Cardiac septum (tissue), 1 donor: Measurements from ENCODE around the gene ABLIM2. TPM values are rescaled to one million over a fixed set of nuclear protein-coding genes. Genes with fewer than 3 reads are reported as not detected.
A peak's percentile ranks its signal among the peaks of the same experiment; 100 is the strongest.

Experiments
- DNase-seq: peaks from one replicate; pipeline ENCODE4 v3.0.0-alpha.2; 2020; ENCODE audit warnings: low spot score
- intact Hi-C: fragments of 100-400 bp; cut with DNase I; formaldehyde crosslinking; loops from one replicate; pipeline ENCODE4 v1.14.0; 2022
- long read RNA-seq: library from polyadenylated mRNA; unstranded; transcript quantifications from one replicate; pipeline ENCODE4 v2.0.0, GENCODE V29; 2021
- total RNA-seq: library from RNA; stranded (reverse); fragmentation: NEBNext Ultra II Directional; extraction: Animal tissue kit (Norgen Biotek cat#: 25700); gene quantifications from one replicate; pipeline ENCODE4 v1.2.1, GENCODE V29; 2021
- donor health status: DM: no; HTN: no; CAD: no.

Gene ABLIM2
- total RNA-seq, result 22.6 TPM
- long read RNA-seq, partial matches to known transcripts, result 0 of 8 reads
- long read RNA-seq, other reads (novel, unspliced or antisense), result 8 of 8 reads

- intact Hi-C loops, result loop anchor here (5.0 kb wide), 1 partner anchor 107 kb away; no protein-coding TSS in a partner anchor
- peak; percentile 98 for DNase-seq
Observed at GRCh38 chr4:8158710-8159536, at the start of gene ABLIM2. Gene ABLIM2 (minus strand): TSS chr4:8158813. CDS start chr4:8158689, 124 bp downstream.

- DNase-seq, result no peak
- intact Hi-C loops, result no loop called here
Observed at GRCh38 chr4:8207314-8207713, 48.7 kb upstream of the ABLIM2 start.

DNA sequence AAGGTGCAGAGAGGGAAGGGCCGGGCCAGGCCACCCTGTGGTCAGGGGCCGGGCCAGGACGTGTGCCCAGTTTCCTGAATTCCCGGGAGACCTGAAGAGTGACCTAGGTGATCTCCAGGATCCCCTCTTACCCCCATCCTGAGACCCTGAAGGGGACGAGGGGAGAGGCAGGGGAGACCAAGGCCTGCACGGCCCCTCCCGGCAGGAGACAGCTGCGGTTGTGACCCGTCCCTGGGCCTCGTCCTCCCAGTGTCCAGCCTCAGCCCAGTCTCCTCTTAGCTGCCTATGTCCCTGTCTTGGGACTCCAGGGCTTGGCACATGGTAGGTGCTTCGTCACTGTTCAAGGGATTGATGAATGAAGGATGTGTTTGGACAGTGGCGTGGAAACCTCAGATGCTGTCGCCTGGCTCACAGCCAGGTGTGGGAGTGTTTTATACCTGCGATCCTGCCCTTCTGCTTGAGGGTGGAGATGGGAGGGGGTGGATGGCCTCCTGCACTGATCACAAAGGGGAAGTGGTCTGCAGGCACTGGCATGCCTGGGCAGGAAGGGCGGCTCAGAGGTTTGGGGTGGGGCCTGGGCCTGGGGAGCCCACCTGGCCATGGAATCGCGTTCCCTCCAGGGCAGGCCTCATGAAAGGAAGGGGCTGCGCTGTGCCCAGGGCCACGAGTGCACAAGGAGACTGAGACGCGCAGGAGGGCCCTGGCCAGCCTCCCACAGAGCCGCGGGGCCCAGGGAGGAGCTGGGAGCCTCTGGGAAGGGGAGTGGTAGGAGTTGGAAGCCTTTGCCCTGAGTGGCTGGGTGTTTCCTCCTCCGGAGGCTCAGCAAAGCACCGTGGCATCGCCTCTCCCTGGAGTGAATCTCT lies 47.4 kb upstream of the ABLIM2 start:
- intact Hi-C loops, result no loop called here
- no peak for DNase-seq

DNA sequence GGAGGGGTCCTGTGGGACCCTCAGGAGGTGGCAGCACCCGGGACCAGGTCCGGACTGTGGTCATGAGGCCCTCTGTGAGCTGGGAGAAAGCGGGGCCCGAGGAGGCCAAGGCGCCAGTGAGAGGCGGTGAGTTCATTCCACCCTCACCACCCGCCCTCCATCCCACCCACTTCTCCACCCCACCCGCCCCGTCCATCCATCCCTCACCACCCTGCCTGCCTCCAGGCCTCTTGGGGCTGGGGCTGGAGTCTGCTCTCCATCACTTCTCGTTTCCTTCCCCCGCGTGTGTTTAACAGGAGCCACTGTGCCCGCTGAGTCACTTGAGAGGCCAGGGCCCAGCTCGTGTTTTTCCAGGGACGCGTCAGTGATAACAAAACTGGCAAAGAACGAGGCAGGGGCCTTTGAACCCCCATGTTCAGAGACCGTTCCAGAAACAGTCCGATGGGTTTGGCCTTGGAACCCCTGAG lies 46.7 kb upstream of the ABLIM2 start:
- intact Hi-C loops, result no loop called here
- DNase-seq, result no peak

- intact Hi-C loops, result no loop called here
- DNase-seq, result no peak
Observed at GRCh38 chr4:8204576-8205227, 46.1 kb upstream of the ABLIM2 start.

DNA sequence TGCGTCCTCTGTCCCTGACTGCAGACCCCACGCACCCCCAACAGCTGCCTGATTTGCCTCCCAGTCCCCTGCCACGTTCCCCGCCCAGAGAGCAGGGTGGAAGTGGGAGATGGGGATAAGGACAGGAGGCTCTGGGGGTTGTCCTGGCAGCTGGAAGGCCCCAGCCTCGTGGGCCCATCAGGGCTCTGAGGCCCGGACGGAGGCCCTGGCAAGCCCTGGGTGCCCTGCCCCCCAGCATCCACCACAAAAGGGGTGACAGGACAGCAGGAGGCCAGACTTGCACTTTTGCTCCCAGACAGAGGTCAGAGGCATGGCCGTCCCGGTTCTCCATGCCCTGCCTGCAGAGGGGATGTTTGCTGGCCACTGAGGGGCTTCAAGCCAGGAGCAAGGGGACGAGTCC lies 45.2 kb upstream of the ABLIM2 start:
- intact Hi-C loops, result no loop called here
- no peak for DNase-seq

- DNase-seq, result no peak
- intact Hi-C loops, result no loop called here
Observed at GRCh38 chr4:8203052-8203401, 44.4 kb upstream of the ABLIM2 start.

- DNase-seq, result no peak
- intact Hi-C loops, result no loop called here
Observed at GRCh38 chr4:8202108-8203051, 43.8 kb upstream of the ABLIM2 start.

- no peak for DNase-seq
- intact Hi-C loops, result no loop called here
Observed at GRCh38 chr4:8201321-8201781, 42.7 kb upstream of the ABLIM2 start.

DNA sequence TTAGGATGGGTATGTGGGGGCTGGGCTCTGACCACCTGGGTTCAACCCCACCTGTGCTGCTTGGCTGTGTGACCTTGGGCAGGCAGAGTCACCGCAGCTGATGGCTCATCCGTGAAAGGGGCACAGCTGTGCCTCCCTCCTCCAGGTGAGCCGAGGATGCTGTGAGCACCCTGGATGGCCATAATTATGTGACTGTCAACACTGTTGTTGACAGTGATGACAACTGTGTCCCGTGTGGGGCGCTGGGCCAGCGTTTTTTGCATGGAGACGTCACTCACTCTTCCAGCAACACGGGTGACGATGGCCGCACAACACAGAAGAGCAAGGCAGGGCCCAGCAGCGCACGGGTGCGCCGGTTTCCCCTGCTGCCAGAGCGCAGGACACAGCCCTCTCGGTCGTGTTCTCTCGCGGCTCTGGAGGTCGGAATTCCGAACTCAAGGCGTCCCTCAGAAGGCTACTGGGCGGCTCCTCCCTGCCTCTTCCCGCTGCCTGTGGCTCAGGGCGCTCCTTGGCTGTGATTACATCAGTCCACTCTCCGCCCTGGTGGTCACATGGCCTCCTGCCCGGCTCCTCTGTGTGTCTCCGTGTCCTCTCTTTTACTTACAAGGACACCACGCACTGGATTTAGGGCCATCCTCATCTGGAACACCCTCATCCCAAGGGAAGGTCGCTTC lies 41.8 kb upstream of the ABLIM2 start:
- intact Hi-C loops, result no loop called here
- no peak for DNase-seq

DNA sequence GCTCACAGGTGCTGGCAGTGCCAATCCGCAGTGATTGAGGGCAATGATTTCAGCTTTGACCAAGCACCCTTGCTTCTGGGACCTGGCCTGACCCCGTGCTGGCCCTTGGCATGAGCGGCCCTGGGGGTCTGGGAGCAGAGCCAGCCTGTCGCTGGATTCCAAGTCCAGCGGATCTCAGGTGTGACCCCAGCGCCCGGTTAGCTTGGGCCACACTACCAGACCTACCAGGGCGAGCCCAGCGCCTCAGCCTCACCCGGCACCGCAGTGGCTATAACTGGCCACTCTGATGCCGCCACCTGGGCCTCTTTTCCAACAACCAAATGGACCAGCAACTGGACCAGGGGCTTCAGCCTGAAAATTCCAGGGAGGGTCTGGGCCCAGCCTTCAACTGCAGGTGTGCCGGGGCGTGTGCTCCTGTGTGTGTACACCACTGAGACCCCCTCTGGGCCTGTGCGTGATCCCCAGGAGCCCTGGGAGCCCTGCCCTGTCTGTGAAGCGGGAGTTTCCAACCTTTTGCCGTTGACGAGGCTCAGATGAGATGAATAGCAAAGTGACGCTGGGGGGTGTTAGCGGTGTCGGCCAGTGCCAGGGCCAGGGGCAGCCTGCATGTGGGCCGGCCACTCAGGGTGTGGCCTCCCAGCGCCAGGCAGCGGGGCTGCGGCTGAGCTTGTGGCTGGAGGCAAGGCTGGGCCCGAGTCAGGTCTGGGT lies 41.1 kb upstream of the ABLIM2 start:
- DNase-seq, result no peak
- intact Hi-C loops, result no loop called here

- intact Hi-C loops, result no loop called here
- DNase-seq, result peak; percentile 96
Observed at GRCh38 chr4:8198906-8199593, 40.4 kb upstream of the ABLIM2 start, which contains the start of gene SH3TC1. Gene SH3TC1 (plus strand): TSS chr4:8199290. CDS start chr4:8205195, 5,905 bp downstream.

DNA sequence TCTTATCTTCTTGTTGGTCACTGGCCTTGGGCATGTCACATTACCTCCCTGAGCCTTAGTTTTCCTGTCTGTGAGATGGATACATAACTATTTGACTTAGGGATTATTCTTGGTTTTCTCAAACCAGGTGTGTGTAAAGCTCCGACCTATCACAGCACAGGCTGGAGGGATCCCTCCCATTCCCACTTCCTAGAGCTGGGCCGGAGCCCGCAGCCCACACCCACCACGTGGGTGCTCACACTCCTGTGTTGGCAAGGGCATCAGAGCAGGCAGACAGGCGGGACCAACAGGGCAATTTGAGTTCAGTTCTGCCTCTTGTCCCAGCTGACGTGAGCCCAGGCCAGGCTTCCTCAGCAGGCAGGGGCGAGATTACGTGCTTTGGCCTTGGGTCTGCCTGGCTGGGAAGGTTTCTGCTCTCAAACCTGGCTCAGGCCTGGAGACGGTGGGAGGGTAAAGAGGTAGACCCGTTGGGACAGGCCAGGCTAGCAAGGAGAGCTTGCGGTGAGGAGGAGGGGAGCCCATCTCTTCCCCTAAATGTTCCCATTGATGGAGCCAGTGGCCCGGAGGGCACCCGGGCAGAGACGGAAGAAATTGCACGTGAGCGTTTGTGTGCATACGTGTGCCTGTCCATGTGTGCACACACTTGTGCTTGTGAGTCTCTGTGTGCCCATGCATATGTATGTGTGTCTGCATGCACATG lies 39.7 kb upstream of the ABLIM2 start:
- intact Hi-C loops, result no loop called here

DNA sequence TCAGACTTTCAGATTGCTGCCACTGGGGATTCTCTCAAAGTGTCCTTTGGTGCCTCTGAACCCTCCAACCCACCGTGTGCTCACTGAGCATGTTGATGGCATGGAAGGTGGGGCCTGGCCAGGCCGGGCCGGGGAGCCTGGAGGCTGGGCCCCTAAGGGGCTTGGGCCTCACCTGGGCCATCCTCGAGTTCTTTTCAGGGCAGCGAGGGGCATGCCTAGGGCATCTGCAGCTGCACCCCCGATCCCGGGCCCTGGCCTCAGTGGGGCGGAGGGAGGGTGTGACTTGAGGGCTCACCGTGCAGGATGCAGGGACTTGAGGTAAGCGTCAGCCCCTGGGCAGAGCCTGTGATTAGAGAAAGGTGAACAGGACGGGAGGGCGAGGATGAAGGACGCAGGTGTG lies 38.9 kb upstream of the ABLIM2 start:
- intact Hi-C loops, result no loop called here
- no peak for DNase-seq

More for the DNA sequence above, 39.7 kb upstream of the ABLIM2 start:
- DNase-seq, result no peak

GRCh38 chr4:8195841-8196458 lies 37.3 kb upstream of the ABLIM2 start:
- no peak for DNase-seq
- intact Hi-C loops, result no loop called here

- no peak for DNase-seq
- intact Hi-C loops, result no loop called here
Observed at GRCh38 chr4:8195431-8195830, 36.8 kb upstream of the ABLIM2 start.
